Measurements from ENCODE around the gene REEP5.
A peak's percentile ranks its signal among the peaks of the same experiment; 100 is the strongest.
"Not testable (repeated sequence)": the region's sequence is repeated elsewhere in the genome, so short reads cannot be mapped to it uniquely, and the experiment has no call there.

Gene REEP5

DNA sequence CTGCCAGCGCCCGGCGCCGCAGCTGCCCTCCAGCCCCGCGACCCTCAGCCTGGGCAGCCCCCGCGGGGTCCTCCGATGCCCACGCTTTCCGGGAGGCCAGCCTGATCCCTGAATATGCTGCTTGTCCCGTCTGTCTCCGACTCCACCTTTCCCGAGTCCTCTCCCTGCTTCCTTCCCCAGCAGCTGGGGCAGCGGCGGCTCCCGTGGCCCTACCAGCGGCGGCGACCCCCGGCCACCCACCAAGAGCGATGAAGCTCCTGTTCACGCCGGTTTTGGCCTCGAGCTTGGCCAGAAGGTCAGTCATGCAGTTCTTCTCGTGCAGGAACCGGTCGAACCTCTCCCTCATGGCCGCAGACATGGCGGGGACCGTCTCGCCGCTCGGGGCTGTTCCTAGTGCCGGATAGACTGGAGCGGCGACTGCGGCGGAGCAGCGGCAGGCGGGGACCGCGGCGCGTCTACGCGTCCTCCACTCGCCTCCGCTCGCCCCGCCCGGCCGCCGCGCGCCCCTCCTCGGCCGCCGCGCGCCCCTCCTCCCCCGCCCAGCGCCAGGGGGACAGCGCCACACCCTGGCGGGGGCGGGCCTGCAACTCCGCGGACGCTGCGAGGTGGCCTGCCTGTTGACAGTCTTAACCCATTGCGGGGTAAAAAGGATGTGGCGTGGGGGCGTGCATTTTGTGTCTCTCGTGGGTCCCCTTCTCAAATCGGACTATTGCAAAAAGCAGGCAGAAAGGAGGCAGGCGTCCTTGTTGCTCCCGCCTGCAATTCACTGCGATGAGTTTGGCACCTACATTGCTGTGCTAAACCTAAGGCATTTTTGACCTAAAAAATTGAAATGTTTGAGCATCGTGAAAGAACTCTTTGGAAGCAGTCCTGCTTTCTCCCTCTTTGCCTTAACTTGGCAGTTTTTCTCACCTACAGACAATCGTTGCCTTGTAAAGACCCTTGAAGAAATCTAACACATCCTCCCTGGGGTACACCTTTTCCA is at the start of gene REEP5:
Gene REEP5, minus strand, starts transcription at position 395 of the 985 bp plus-strand sequence. Its CDS starts 37 bp downstream, at position 358.
- Mint-ChIP-seq H3K27me3 (ENCODE audit: low read depth) (peaks cover 25% of the 10 kb centered on the region), H3K36me3 (ENCODE audit: low read depth) (peaks cover 24% of the 10 kb centered on the region), H3K27ac (peak within 1 kb of the TSS; percentile 84 to 99 (median 98)), H3K4me1 (peaks cover 36% of the 10 kb centered on the region), H3K4me3 (peak within 1 kb of the TSS; percentile 96 to 98 (median 98)), H3K9me3 (no peaks in the 10 kb centered on the region)
- TF ChIP-seq, protein P1, sequence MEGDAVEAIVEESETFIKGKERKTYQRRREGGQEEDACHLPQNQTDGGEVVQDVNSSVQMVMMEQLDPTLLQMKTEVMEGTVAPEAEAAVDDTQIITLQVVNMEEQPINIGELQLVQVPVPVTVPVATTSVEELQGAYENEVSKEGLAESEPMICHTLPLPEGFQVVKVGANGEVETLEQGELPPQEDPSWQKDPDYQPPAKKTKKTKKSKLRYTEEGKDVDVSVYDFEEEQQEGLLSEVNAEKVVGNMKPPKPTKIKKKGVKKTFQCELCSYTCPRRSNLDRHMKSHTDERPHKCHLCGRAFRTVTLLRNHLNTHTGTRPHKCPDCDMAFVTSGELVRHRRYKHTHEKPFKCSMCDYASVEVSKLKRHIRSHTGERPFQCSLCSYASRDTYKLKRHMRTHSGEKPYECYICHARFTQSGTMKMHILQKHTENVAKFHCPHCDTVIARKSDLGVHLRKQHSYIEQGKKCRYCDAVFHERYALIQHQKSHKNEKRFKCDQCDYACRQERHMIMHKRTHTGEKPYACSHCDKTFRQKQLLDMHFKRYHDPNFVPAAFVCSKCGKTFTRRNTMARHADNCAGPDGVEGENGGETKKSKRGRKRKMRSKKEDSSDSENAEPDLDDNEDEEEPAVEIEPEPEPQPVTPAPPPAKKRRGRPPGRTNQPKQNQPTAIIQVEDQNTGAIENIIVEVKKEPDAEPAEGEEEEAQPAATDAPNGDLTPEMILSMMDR (IDR thresholded peaks at IDR 0.05; ENCODE audit: unreplicated experiment in 3 of 3): peak; percentile 66 to 79 (median 76)

DNA sequence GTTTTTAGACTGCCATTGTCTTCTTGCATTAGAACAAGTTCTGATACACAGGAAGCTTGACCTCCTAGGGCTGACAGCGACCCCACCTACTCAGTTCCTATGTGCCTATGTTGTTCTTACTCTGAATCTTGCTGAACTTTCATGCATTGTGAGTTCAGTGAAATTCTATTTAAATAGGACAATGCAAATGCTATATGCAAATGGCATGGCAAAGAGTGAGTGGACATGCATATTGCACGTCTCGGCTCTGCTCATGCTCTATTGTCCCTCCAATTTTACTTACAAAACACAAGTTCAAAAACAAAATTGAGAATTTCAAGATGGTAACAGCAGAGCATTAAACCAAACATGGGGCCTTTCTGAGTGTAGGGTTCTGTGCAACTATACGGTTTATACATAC is 49.2 kb upstream of the REEP5 start:
- Mint-ChIP-seq H3K36me3 (ENCODE audit: low read depth) (no peaks in the 10 kb centered on the region), H3K27me3 (ENCODE audit: low read depth) (no peaks in the 10 kb centered on the region), H3K27ac (no peak overlapping the region), H3K4me3 (no peak overlapping the region), H3K4me1 (peaks cover 15% of the 10 kb centered on the region), H3K9me3 (no peaks in the 10 kb centered on the region)
- TF ChIP-seq, protein P1 (IDR thresholded peaks at IDR 0.05; ENCODE audit: unreplicated experiment in 3 of 3): no peak

DNA sequence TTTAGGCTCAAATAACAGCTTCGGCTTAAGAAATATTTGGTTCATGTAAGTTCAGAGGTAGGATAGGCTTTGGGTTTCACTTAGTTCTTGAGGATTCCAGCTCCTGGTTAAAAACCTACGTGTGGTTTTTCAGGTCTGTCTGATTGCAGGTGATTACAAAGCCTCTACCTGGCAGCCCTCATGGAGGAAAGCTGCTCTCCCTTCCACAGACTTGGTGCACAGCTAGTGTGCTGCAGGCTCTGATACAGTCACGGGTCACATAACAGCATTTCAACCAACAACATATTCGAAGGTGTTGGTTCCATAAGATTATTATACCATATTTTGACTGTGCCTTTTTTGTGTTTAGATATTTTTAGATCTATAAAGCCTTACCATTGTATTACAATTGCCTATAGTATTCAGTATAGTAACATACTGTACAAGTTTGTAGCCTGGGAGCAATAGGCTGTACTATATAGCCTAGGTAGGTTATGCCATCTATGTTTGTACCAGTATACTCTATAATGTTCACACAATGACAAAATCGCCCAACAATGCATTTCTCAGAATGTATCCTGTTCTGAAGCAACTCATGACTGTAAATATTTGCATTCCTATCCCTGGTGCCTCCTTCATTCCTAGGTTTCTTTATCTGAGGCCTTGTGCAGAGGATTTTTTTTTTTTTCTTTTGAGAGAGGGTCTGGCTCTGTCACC is 46.5 kb upstream of the REEP5 start:
- no peak overlapping the region for H3K4me3 Mint-ChIP-seq
- TF ChIP-seq, protein P1 (IDR thresholded peaks at IDR 0.05; ENCODE audit: unreplicated experiment in 3 of 3): no peak

DNA sequence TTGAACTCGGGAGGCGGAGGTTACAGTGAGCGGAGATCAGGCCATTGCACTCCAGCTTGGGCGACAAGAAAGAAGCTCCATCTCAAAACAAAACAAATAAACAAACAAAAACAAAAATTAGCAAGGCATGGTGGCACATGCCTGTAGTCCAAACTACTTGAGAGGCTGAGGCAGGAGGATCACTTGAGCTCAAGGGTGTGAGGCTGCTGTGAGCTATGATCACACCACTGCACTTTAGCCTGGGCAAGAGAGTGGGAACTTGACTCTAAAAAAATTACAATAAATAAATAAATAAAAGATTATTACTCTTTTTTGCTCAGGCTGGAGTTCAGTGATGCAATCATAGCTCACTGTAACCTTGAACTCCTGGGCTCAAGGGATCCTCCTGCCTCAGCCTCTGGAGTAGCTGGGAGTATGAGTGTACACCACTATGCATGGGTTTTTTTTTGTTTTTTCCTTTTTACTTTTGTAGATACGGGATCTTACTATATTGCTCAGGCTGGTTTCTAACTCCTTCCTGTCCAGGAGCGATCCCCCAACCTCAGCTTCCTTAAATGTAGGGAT is 45.6 kb upstream of the REEP5 start:
- Mint-ChIP-seq H3K4me1 (no peaks in the 10 kb centered on the region), H3K27ac (peak overlapping the region in 1 of 3 experiments; percentile 25), H3K36me3 (ENCODE audit: low read depth) (no peaks in the 10 kb centered on the region), H3K27me3 (ENCODE audit: low read depth) (no peaks in the 10 kb centered on the region), H3K4me3 (no peak overlapping the region), H3K9me3 (no peaks in the 10 kb centered on the region)
- TF ChIP-seq, protein P1 (IDR thresholded peaks at IDR 0.05; ENCODE audit: unreplicated experiment in 3 of 3): no peak

More for the DNA sequence above, 46.5 kb upstream of the REEP5 start:
- peak overlapping the region in 2 of 3 experiments; percentile 25 to 85 for H3K27ac Mint-ChIP-seq
- H3K36me3 Mint-ChIP-seq (ENCODE audit: low read depth): no peaks in the 10 kb centered on the region
- no peaks in the 10 kb centered on the region for H3K4me1 Mint-ChIP-seq
- no peaks in the 10 kb centered on the region for H3K9me3 Mint-ChIP-seq
- no peaks in the 10 kb centered on the region for H3K27me3 Mint-ChIP-seq (ENCODE audit: low read depth)

DNA sequence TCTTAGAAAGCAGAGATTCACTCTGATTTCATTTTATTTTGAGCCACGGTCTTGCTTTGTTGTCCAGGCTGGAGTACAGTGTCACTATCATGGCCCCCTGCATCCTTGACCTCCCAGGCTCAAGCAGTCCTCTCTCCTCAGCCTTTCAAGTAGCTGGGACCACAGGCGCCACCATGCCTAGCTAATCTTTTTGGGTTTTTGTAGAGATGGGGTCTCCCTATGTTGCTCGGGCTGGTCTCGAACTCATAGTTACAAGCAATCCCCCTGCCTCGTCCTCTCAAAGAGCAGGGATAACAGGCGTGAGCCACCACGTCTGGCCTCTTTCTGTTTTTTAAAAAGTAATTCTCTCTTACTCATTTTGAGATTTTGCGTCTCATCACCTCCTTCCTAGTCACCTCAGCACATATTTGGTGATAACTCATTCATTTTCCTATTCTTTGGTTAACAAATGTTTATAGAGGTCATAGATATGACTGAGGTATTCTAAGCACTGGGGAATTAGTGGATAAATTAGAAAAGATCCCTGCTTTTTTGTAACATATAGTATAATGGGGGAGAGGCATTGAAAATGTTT is 43.8 kb upstream of the REEP5 start:
- no peak overlapping the region for H3K27ac Mint-ChIP-seq
- H3K36me3 Mint-ChIP-seq (ENCODE audit: low read depth): no peaks in the 10 kb centered on the region
- H3K4me1 Mint-ChIP-seq: peaks cover 6% of the 10 kb centered on the region
- TF ChIP-seq, protein P1 (IDR thresholded peaks at IDR 0.05; ENCODE audit: unreplicated experiment in 3 of 3): no peak
- no peak overlapping the region for H3K4me3 Mint-ChIP-seq
- no peaks in the 10 kb centered on the region for H3K27me3 Mint-ChIP-seq (ENCODE audit: low read depth)
- H3K9me3 Mint-ChIP-seq: no peaks in the 10 kb centered on the region

DNA sequence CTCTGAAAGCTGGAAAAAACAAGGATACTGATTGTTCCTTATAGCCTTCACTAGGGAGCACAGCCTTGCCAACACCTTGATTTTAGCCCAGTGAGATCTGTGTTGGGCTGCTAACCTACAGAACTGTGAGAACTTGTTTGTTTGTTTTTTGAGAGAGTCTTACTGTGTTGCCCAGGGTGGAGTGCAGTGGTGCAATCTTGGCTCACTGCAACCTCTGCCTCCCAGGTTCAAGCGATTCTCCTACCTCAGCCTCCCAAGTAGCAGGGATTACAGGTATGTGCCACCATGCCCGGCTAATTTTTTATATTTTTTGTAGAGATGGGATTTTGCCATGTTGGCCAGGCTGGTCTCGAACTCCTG is 41.3 kb upstream of the REEP5 start:
- peaks cover 23% of the 10 kb centered on the region for H3K4me1 Mint-ChIP-seq
- H3K27me3 Mint-ChIP-seq (ENCODE audit: low read depth); H3K36me3 Mint-ChIP-seq (ENCODE audit: low read depth); H3K4me3 Mint-ChIP-seq; H3K27ac Mint-ChIP-seq; H3K9me3 Mint-ChIP-seq: not testable (repeated sequence)
